Measurements from ENCODE around the gene ZSWIM7. TPM values are rescaled to one million over a fixed set of nuclear protein-coding genes. Genes with fewer than 3 reads are reported as not detected.

ZSWIM7 gene
- total and polyA plus RNA-seq, 8 donors: 4.5 to 43.5 (median 20.0) TPM; not detected in 1

GRCh38 chr17:15970500-15970899, 29.0 kb downstream of the ZSWIM7 start:
- TF ChIP-seq POLR2A (IDR thresholded peaks at IDR 0.05) (no peak), EP300 (IDR thresholded peaks at IDR 0.05) (no peak), POLR2AphosphoS5 (IDR thresholded peaks at IDR 0.05) (no peak), CTCF (IDR thresholded peaks at IDR 0.05) (no peak)
- 46 to 70% (median 60%) methylated on average over 2 of the region's 2 CpGs for WGBS, 5 donors
- intact Hi-C loops (cut with DNase I; ENCODE audit: low total_unique reads): no loop called here

GRCh38 chr17:15969463-15969862, 30.0 kb downstream of the ZSWIM7 start:
- WGBS, 5 donors: 95 to 99% (median 97%) methylated on average over 8 of the region's 8 CpGs

More at GRCh38 chr17:15970500-15970899, 29.0 kb downstream of the ZSWIM7 start:
- peaks cover 17 to 19% (median 18%) of the 10 kb centered on the region in 4 donors for H3K4me1 ChIP-seq
- H3K27ac ChIP-seq: no peak overlapping the region
- no peak for DNase-seq
- no peaks in the 10 kb centered on the region for H3K27me3 ChIP-seq
- peaks cover 0 to 11% (median 9%) of the 10 kb centered on the region in 4 donors for H3K36me3 ChIP-seq
- H3K9me3 ChIP-seq: no peaks in the 10 kb centered on the region
- H3K4me3 ChIP-seq: no peak overlapping the region

GRCh38 chr17:15967706-15968399, 31.7 kb downstream of the ZSWIM7 start:
- Histone ChIP-seq H3K36me3 (no peaks in the 10 kb centered on the region), H3K9me3 (no peaks in the 10 kb centered on the region), H3K27ac (no peak overlapping the region), H3K27me3 (no peaks in the 10 kb centered on the region), H3K4me1 (peaks cover 20 to 23% (median 20%) of the 10 kb centered on the region in 4 donors), H3K4me3 (no peak overlapping the region)
- WGBS, 5 donors: 86 to 93% (median 89%) methylated on average over 11 of the region's 11 CpGs
- no peak for DNase-seq
- TF ChIP-seq POLR2A (IDR thresholded peaks at IDR 0.05) (no peak), EP300 (IDR thresholded peaks at IDR 0.05) (no peak), POLR2AphosphoS5 (IDR thresholded peaks at IDR 0.05) (no peak), CTCF (IDR thresholded peaks at IDR 0.05) (no peak)
- intact Hi-C loops (cut with DNase I; ENCODE audit: low total_unique reads): no loop called here

More at GRCh38 chr17:15969463-15969862, 30.0 kb downstream of the ZSWIM7 start:
- Histone ChIP-seq H3K27me3 (no peaks in the 10 kb centered on the region), H3K4me3 (no peak overlapping the region), H3K9me3 (no peaks in the 10 kb centered on the region), H3K27ac (no peak overlapping the region), H3K4me1 (peaks cover 20 to 23% (median 20%) of the 10 kb centered on the region in 4 donors), H3K36me3 (peaks cover 0 to 1% (median 0%) of the 10 kb centered on the region in 4 donors)
- intact Hi-C loops (cut with DNase I; ENCODE audit: low total_unique reads): no loop called here
- TF ChIP-seq CTCF (IDR thresholded peaks at IDR 0.05) (no peak), POLR2A (IDR thresholded peaks at IDR 0.05) (no peak), POLR2AphosphoS5 (IDR thresholded peaks at IDR 0.05) (no peak), EP300 (IDR thresholded peaks at IDR 0.05) (no peak)
- DNase-seq: no peak

- 24 to 39% (median 35%) methylated on average over 11 of the region's 11 CpGs for WGBS, 5 donors
- no peaks in the 10 kb centered on the region for H3K9me3 ChIP-seq
- TF ChIP-seq POLR2AphosphoS5 (IDR thresholded peaks at IDR 0.05) (no peak), EP300 (IDR thresholded peaks at IDR 0.05) (no peak), POLR2A (IDR thresholded peaks at IDR 0.05) (no peak), CTCF (IDR thresholded peaks at IDR 0.05) (no peak)
- peak in 1 of 2 donors; percentile 48 for DNase-seq
- H3K27ac ChIP-seq: peak overlapping the region; percentile 43 to 72 (median 63)
- peaks cover 20 to 23% (median 20%) of the 10 kb centered on the region in 4 donors for H3K4me1 ChIP-seq
- intact Hi-C loops (cut with DNase I; ENCODE audit: low total_unique reads): no loop called here
- no peaks in the 10 kb centered on the region for H3K27me3 ChIP-seq
- no peaks in the 10 kb centered on the region for H3K36me3 ChIP-seq
- H3K4me3 ChIP-seq: peak overlapping the region in 1 of 4 donors; percentile 6
Measured at GRCh38 chr17:15966879-15967248, 32.6 kb downstream of the ZSWIM7 start.

All from stomach (tissue), 9 donors.